Ishikawa (cell line): ENCODE measurements around the gene VIPAS39.

Source experiments
- CEBPB ChIP-seq: IDR thresholded peaks from 2 replicates; pipeline ENCODE4 v1.6.1; 2012
- CREB1 ChIP-seq: IDR thresholded peaks from 2 replicates; pipeline ENCODE4 v1.6.1; 2012; ENCODE audit warnings: low read depth
- EGR1 ChIP-seq: IDR thresholded peaks from 2 replicates; pipeline ENCODE4 v1.6.1; 2012
- EP300 ChIP-seq: IDR thresholded peaks from 2 replicates; pipeline ENCODE4 v1.6.1; 2012; ENCODE audit warnings: borderline replicate concordance
- FOXM1 ChIP-seq: IDR thresholded peaks from 2 replicates; pipeline ENCODE4 v1.6.1; 2012; ENCODE audit warnings: low read depth, borderline replicate concordance
- NFIC ChIP-seq: IDR thresholded peaks from 2 replicates; pipeline ENCODE4 v1.6.1; 2012
- RAD21 ChIP-seq: IDR thresholded peaks from 2 replicates; pipeline ENCODE4 v1.6.1; 2012; ENCODE audit warnings: low read depth
- REST ChIP-seq: IDR thresholded peaks from 2 replicates; pipeline ENCODE4 v1.6.1; 2012; ENCODE audit warnings: low read depth, mild to moderate bottlenecking
- TAF1 ChIP-seq: IDR thresholded peaks from 2 replicates; pipeline ENCODE4 v1.6.1; 2012; ENCODE audit warnings: low read depth, mild to moderate bottlenecking
- TCF12 ChIP-seq: IDR thresholded peaks from 2 replicates; pipeline ENCODE4 v1.6.1; 2012; ENCODE audit warnings: low read depth
- TEAD4 ChIP-seq: IDR thresholded peaks from 2 replicates; pipeline ENCODE4 v1.6.1; 2012
- USF1 ChIP-seq: IDR thresholded peaks from 2 replicates; pipeline ENCODE4 v1.6.1; 2012
- YY1 ChIP-seq: IDR thresholded peaks from 2 replicates; pipeline ENCODE4 v1.6.1; 2012; ENCODE audit warnings: low read depth
- ZBTB7A ChIP-seq: IDR thresholded peaks from 2 replicates; pipeline ENCODE4 v1.6.1; 2012; ENCODE audit warnings: low read depth
- TF ChIP-seq, protein P1 (sequence below): IDR thresholded peaks from 2 replicates; pipeline ENCODE4 v1.6.1; 2012

Gene VIPAS39

GRCh38 chr14:77457522-77458248 is at the start of gene VIPAS39, which contains the start of gene AHSA1:
Gene VIPAS39 (minus strand): TSS chr14:77457601. CDS start chr14:77454102, 3,499 bp downstream.
Gene AHSA1 (plus strand): TSS chr14:77458093. CDS start chr14:77458190, 97 bp downstream.
- peak; percentile 93 for TF ChIP-seq TAF1
- TF ChIP-seq, protein P1, sequence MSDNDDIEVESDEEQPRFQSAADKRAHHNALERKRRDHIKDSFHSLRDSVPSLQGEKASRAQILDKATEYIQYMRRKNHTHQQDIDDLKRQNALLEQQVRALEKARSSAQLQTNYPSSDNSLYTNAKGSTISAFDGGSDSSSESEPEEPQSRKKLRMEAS = peak; percentile 69
- peak; percentile 93 for TF ChIP-seq CREB1
- peak; percentile 20; the same call in 1 of the 2 replicates for TF ChIP-seq YY1
- TF ChIP-seq RAD21 = no peak
- peak; percentile 20; the same call in 1 of the 2 replicates for TF ChIP-seq TCF12
- no peak for TF ChIP-seq USF1

DNA sequence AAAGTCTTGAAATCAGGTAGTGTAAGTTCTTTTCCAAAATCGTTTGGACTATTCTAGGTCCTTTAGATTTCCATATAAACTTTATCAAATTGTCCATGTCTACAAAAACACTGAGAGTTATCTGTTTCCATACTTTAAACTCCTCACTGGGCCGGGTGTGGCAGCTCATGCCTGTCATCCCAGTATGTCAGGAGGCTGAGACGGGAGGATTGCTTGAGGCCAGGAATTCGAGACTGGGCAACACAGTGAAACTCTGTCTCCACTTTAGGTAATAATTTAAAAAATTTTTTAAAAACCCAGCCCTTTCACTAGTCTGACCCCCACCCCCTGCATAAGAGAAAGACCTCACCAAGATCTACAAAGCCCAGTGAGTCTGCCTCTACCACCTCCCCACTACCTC is 47.6 kb upstream of the VIPAS39 start:
- TF ChIP-seq, protein P1 = no peak
- no peak for TF ChIP-seq NFIC
- no peak for TF ChIP-seq CEBPB
- no peak for TF ChIP-seq CREB1
- TF ChIP-seq REST = no peak
- no peak for TF ChIP-seq YY1
- no peak for TF ChIP-seq TCF12
- no peak for TF ChIP-seq ZBTB7A
- no peak for TF ChIP-seq EGR1
- no peak for TF ChIP-seq FOXM1
- no peak for TF ChIP-seq USF1
- no peak for TF ChIP-seq TEAD4
- no peak for TF ChIP-seq RAD21
- no peak for TF ChIP-seq EP300
- TF ChIP-seq TAF1 = no peak

DNA sequence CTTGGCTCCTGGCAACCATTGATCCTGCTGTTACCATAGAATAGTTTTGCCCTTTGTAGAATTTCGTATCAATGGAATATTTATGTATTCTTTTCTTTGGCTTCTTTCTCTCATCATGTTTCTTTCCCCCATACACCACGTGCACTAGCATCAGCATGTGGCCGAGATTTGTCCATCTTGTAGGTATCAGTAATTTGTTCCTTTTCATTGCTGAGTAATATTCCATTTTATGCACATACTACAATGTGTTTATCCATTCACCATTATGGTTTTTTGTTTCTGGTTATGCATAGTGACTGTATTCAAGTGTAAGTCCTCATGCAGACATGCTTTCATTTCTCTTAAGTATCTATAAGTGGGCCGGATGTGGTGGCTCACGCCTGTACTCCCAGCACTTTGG is 45.7 kb upstream of the VIPAS39 start:
- TF ChIP-seq ZBTB7A (no peak), TCF12 (no peak), RAD21 (no peak), YY1 (no peak), TAF1 (no peak), TEAD4 (no peak), CEBPB (no peak), EGR1 (no peak)
- TF ChIP-seq, protein P1 = no peak

GRCh38 chr14:77502109-77502782 is 44.8 kb upstream of the VIPAS39 start:
- TF ChIP-seq TCF12 (no peak), EGR1 (no peak), NFIC (no peak), RAD21 (no peak), CEBPB (no peak), REST (no peak), USF1 (no peak), CREB1 (no peak), EP300 (no peak), ZBTB7A (no peak), YY1 (no peak), TAF1 (no peak), FOXM1 (no peak), TEAD4 (no peak)
- TF ChIP-seq, protein P1 = no peak
